Effector memory CD4-positive, alpha-beta T cell (primary cell): ENCODE measurements around the gene MALRD1.

ENCODE experiments used
- DNase-seq, 3 donors: peaks; one replicate each; pipeline ENCODE4 v3.0.0-alpha.2; 2020
- H3K27ac ChIP-seq: 2 replicates; pipeline ENCODE4 v1.7.0; 2013; ENCODE audit warnings: mild to moderate bottlenecking, low read length, moderate library complexity; ENCODE audit not compliant: insufficient read depth, poor library complexity, severe bottlenecking
- H3K27me3 ChIP-seq: replicated peaks from 2 replicates; pipeline ENCODE4 v1.7.0; 2013; ENCODE audit warnings: mild to moderate bottlenecking, low read length; ENCODE audit not compliant: insufficient read depth, control insufficient read depth, poor library complexity, severe bottlenecking
- H3K36me3 ChIP-seq: 2 replicates; pipeline ENCODE4 v1.7.0; 2013; ENCODE audit warnings: mild to moderate bottlenecking, low read length, moderate library complexity; ENCODE audit not compliant: control insufficient read depth, insufficient read depth
- H3K4me1 ChIP-seq: 2 replicates; pipeline ENCODE4 v1.7.0; 2013; ENCODE audit warnings: low read length, mild to moderate bottlenecking; ENCODE audit not compliant: control insufficient read depth, insufficient read depth, poor library complexity, severe bottlenecking
- H3K4me3 ChIP-seq: 2 replicates; pipeline ENCODE4 v1.7.0; 2013; ENCODE audit warnings: low read length, low read depth, mild to moderate bottlenecking; ENCODE audit not compliant: insufficient read depth, poor library complexity, severe bottlenecking
- H3K9me3 ChIP-seq: 2 replicates; pipeline ENCODE4 v1.7.0; 2013; ENCODE audit warnings: mild to moderate bottlenecking, low read length, moderate library complexity; ENCODE audit not compliant: control insufficient read depth

MALRD1 gene

DNA sequence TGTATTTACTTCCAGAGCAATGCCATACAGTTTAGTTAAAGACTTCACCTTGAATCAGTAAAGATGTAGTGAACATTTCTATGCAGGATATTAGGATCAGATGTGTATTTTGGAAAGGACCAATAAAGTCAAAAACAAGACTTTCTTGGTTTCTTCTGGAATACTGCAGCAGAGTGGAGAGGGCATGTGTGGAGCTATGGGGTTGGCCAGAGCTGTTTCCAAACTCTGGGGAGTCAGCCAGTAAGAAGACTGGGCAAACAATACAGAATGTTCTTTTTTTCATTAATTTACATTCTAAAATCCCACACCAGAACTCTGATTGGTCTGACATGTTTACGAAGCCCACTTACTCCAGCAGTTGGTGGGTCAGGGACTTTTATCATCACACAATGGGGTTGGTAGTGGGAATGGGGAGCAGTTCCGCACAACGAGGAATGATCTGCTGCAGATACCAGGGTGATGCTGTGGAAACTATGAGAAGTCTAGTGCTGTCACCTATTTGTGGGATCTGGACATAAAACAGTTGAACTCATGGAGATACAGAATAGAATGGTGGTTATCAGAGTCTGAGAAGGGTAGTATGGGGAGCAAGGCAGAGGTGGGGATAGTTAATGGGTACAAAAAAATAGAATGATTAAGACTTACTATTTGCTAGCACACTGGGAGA lies 267.7 kb downstream of the MALRD1 start:
- H3K4me3 ChIP-seq = no peak overlapping the region
- DNase-seq = no peak
- H3K27ac ChIP-seq = no peak overlapping the region
- H3K9me3 ChIP-seq = no peaks in the 10 kb centered on the region
- H3K36me3 ChIP-seq = no peaks in the 10 kb centered on the region
- no peaks in the 10 kb centered on the region for H3K27me3 ChIP-seq
- H3K4me1 ChIP-seq = no peaks in the 10 kb centered on the region

DNA sequence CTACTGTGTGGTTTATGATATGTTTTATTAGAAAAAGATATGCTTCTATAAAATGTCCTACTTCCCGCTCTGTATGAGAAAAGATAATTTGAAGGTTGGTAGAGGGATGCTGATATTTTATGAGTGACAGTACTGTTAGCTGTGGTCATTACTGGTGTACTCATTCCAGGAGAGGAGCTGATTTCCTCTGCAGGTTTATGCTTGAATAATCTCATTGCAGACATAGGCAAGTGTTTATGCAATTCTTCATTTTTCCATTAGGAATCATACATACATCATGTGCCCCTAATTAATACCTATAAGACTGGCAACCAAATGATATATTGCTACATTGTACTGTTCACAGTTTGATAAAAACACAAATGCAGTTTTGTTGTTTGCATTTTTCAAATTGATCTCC lies 269.4 kb downstream of the MALRD1 start:
- Histone ChIP-seq H3K36me3 (no peaks in the 10 kb centered on the region), H3K27ac (no peak overlapping the region), H3K4me1 (no peaks in the 10 kb centered on the region), H3K9me3 (no peaks in the 10 kb centered on the region), H3K4me3 (no peak overlapping the region), H3K27me3 (no peaks in the 10 kb centered on the region)
- DNase-seq = no peak

DNA sequence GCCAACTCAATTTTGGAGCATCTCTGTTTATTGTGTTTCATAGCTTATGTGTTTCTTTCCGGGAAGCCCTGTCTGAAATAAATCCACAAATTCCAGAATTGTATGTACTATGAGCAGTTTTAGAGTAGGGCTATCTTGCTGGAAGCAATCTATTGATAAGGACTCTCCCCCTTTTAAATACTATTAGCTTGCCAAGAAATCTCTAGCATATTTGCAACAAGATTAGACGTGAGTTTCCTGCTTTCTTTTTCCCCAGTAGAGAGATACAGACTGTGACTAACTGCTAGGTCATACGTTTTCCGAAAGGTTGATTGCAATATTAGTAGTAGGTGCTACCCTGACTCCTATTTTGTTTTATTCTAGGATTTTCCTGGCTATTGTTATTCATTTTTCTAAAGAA lies 277.0 kb downstream of the MALRD1 start:
- Histone ChIP-seq H3K27me3 (no peaks in the 10 kb centered on the region), H3K9me3 (no peaks in the 10 kb centered on the region), H3K4me3 (no peak overlapping the region), H3K27ac (no peak overlapping the region), H3K4me1 (no peaks in the 10 kb centered on the region), H3K36me3 (no peaks in the 10 kb centered on the region)
- DNase-seq = no peak

- H3K27ac ChIP-seq = no peak overlapping the region
- DNase-seq = no peak
- no peaks in the 10 kb centered on the region for H3K9me3 ChIP-seq
- no peak overlapping the region for H3K4me3 ChIP-seq
- H3K27me3 ChIP-seq = no peaks in the 10 kb centered on the region
- no peaks in the 10 kb centered on the region for H3K4me1 ChIP-seq
- no peaks in the 10 kb centered on the region for H3K36me3 ChIP-seq
Measured at GRCh38 chr10:19328582-19328981, 280.0 kb downstream of the MALRD1 start.

GRCh38 chr10:19329475-19329874 lies 280.9 kb downstream of the MALRD1 start:
- no peak overlapping the region for H3K4me3 ChIP-seq
- no peaks in the 10 kb centered on the region for H3K27me3 ChIP-seq
- H3K4me1 ChIP-seq = no peaks in the 10 kb centered on the region
- H3K36me3 ChIP-seq = no peaks in the 10 kb centered on the region
- no peak for DNase-seq
- no peaks in the 10 kb centered on the region for H3K9me3 ChIP-seq
- H3K27ac ChIP-seq = no peak overlapping the region

DNA sequence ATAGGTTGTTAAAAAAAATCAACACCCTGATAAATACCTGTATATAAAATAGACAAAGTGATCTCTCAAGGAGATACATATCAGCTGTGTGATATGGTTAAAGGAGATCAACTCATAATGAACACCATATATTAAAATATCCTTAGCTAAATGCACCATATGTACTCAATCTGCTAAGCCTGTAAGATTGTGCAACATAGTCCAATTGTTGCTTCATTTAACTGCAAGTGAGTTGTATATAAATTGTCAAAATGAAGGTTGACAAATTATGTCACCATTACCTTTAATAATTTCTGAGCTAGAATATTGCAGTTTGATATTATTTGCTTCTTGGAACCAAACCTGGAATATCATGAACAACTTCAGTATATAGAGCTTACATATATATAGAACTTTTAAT lies 283.7 kb downstream of the MALRD1 start:
- Histone ChIP-seq H3K27me3 (no peaks in the 10 kb centered on the region), H3K4me3 (no peak overlapping the region), H3K27ac (no peak overlapping the region), H3K4me1 (no peaks in the 10 kb centered on the region), H3K36me3 (no peaks in the 10 kb centered on the region), H3K9me3 (no peaks in the 10 kb centered on the region)
- no peak for DNase-seq

DNA sequence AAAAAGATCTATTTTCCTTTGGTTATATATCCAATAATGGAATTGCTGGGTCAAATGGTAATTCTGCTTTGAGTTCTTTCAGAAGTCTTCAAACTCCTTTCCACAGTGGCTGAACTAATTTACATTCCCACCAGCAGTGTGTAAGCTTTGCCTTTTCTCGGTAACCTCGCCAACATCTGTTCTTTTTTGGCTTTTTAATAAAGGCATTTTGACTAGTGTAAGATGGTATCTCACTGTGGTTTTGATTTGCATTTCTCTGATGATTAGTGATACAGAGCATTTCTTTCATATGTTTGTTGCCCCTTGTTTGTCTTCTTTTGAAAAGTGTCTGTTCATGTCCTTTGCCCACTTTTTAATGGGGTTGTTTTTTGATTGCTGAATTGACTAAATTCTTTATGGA lies 285.0 kb downstream of the MALRD1 start:
- DNase-seq = no peak
- Histone ChIP-seq H3K4me1 (no peaks in the 10 kb centered on the region), H3K27ac (no peak overlapping the region), H3K36me3 (no peaks in the 10 kb centered on the region), H3K9me3 (no peaks in the 10 kb centered on the region), H3K4me3 (no peak overlapping the region), H3K27me3 (no peaks in the 10 kb centered on the region)

DNA sequence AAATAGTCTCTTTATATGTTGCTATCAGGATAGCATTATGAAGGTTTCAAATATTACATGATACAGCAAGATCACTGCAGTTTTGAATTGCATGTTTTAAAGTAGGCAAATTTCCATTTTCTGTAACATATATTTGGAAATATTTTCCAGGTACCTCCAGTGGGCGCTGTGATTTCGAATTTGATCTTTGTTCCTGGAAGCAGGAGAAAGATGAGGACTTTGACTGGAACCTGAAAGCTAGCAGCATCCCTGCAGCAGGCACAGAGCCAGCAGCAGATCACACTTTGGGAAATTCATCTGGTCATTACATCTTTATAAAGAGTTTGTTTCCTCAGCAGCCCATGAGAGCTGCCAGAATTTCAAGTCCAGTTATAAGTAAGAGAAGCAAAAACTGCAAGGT lies 299.0 kb downstream of the MALRD1 start:
- no peaks in the 10 kb centered on the region for H3K27me3 ChIP-seq
- H3K27ac ChIP-seq = no peak overlapping the region
- H3K4me3 ChIP-seq = no peak overlapping the region
- H3K9me3 ChIP-seq = no peaks in the 10 kb centered on the region
- no peak for DNase-seq
- no peaks in the 10 kb centered on the region for H3K36me3 ChIP-seq
- no peaks in the 10 kb centered on the region for H3K4me1 ChIP-seq

GRCh38 chr10:19367176-19367575 lies 318.6 kb downstream of the MALRD1 start:
- no peak overlapping the region for H3K27ac ChIP-seq

GRCh38 chr10:19373988-19374387 lies 325.4 kb downstream of the MALRD1 start:
- no peaks in the 10 kb centered on the region for H3K27me3 ChIP-seq
- no peak overlapping the region for H3K27ac ChIP-seq
- DNase-seq = no peak
- no peaks in the 10 kb centered on the region for H3K4me1 ChIP-seq
- no peaks in the 10 kb centered on the region for H3K36me3 ChIP-seq
- no peak overlapping the region for H3K4me3 ChIP-seq
- no peaks in the 10 kb centered on the region for H3K9me3 ChIP-seq

More at GRCh38 chr10:19367176-19367575, 318.6 kb downstream of the MALRD1 start:
- Histone ChIP-seq H3K9me3 (peaks cover 3% of the 10 kb centered on the region), H3K27me3 (no peaks in the 10 kb centered on the region), H3K4me1 (no peaks in the 10 kb centered on the region), H3K36me3 (no peaks in the 10 kb centered on the region), H3K4me3 (no peak overlapping the region)
- DNase-seq = no peak
